GM12864 (cell line): ENCODE measurements around the gene C17orf107.
"Not testable (repeated sequence)": the region's sequence is repeated elsewhere in the genome, so short reads cannot be mapped to it uniquely, and the experiment has no call there.

Experiments used
- DNase-seq: peaks from one replicate; pipeline ENCODE4 v3.0.0-alpha.2; 2011; ENCODE audit warnings: low read depth
- H3K4me3 ChIP-seq: 2 replicates; pipeline ENCODE4 v1.5.1; 2011; ENCODE audit warnings: mild to moderate bottlenecking, low read depth, low read length, control low read depth
- CTCF ChIP-seq: IDR thresholded peaks from 2 replicates; pipeline ENCODE4 v1.5.1; 2011; ENCODE audit warnings: low read depth, mild to moderate bottlenecking, moderate library complexity, low read length, control low read depth, inconsistent platforms; ENCODE audit errors: missing control alignments

C17orf107 gene

DNA sequence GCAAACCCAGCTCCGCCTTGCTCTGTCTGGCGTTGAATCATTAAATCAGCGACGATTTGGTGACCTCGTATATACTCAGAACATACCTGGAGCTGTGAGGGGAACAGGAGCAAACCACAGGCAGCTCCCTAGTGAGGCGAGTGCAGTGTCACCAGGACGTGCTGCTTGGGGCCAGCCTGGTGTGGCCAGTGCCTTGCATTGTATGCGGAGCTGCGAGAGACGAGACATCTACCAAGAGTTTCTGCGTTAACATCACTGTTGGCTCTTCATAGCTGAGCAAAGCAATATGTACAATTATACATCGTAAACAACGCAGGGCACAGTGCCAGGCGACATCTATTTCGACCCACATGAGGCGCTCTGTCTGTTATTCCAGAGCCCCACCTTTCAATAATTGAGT lies 38.3 kb upstream of the C17orf107 start:
- DNase-seq = no peak
- no peak overlapping the region for H3K4me3 ChIP-seq
- no peak for TF ChIP-seq CTCF

GRCh38 chr17:4862720-4863119 lies 36.6 kb upstream of the C17orf107 start:
- DNase-seq = no peak
- no peak for TF ChIP-seq CTCF
- H3K4me3 ChIP-seq = no peak overlapping the region

GRCh38 chr17:4863321-4863720 lies 36.0 kb upstream of the C17orf107 start:
- no peak for TF ChIP-seq CTCF
- no peak overlapping the region for H3K4me3 ChIP-seq
- no peak for DNase-seq

GRCh38 chr17:4867535-4867934 lies 31.8 kb upstream of the C17orf107 start:
- not testable (repeated sequence) for H3K4me3 ChIP-seq, DNase-seq

- DNase-seq, H3K4me3 ChIP-seq: not testable (repeated sequence)
Measured at GRCh38 chr17:4869058-4869998, 30.0 kb upstream of the C17orf107 start.

DNA sequence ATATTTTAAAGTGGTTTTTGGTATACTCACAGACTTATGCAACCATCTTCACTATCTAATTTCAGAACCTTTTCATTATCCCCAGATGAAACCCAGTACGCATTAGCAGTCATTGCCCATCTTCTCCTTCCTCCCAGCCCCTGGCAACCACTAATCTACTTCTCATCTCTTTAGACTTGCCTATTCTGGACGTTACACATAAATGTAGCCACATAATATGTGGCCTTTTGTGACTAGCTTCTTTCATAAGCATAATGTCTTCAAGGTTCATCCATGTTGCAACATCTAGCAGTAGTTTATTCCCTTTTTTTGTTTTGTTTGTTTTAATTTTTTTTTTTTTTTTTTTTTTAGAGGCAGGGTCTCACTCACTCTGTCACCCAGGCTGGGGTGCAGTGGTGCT lies 28.5 kb upstream of the C17orf107 start:
- no peak overlapping the region for H3K4me3 ChIP-seq
- no peak for TF ChIP-seq CTCF
- no peak for DNase-seq

GRCh38 chr17:4872786-4873185 lies 26.6 kb upstream of the C17orf107 start:
- no peak for DNase-seq
- H3K4me3 ChIP-seq = no peak overlapping the region

More at GRCh38 chr17:4872786-4873185, 26.6 kb upstream of the C17orf107 start:
- TF ChIP-seq CTCF = no peak
